ENCODE results near the gene ZNF275.
"Not testable (repeated sequence)": the region's sequence is repeated elsewhere in the genome, so short reads cannot be mapped to it uniquely, and the experiment has no call there.

The ZNF275 gene

GRCh38 chrX:153361781-153362397, 27.9 kb downstream of the ZNF275 start:
- no peak for FAIRE-seq

GRCh38 chrX:153365670-153366069, 31.7 kb downstream of the ZNF275 start:
- no peak for FAIRE-seq

- FAIRE-seq = no peak
These were observed 32.2 kb downstream of the ZNF275 start for GRCh38 chrX:153366119-153366518.

- no peak for FAIRE-seq
These were observed 33.1 kb downstream of the ZNF275 start for GRCh38 chrX:153366878-153367538.

GRCh38 chrX:153370293-153371055, 36.5 kb downstream of the ZNF275 start:
- FAIRE-seq = no peak

GRCh38 chrX:153371256-153371655, 37.3 kb downstream of the ZNF275 start:
- no peak for FAIRE-seq

- no peak for FAIRE-seq
These were observed 39.0 kb downstream of the ZNF275 start for GRCh38 chrX:153372949-153373348.

- FAIRE-seq = no peak
These were observed 40.5 kb downstream of the ZNF275 start for GRCh38 chrX:153374426-153374825.

- no peak for FAIRE-seq
These were observed 41.6 kb downstream of the ZNF275 start for GRCh38 chrX:153375571-153375970.

- FAIRE-seq = peak; percentile 3
These were observed 43.8 kb downstream of the ZNF275 start for GRCh38 chrX:153377727-153378126.

- FAIRE-seq = no peak
These were observed 44.7 kb downstream of the ZNF275 start for GRCh38 chrX:153378607-153379006.

GRCh38 chrX:153379508-153379907, 45.6 kb downstream of the ZNF275 start:
- no peak for FAIRE-seq

- no peak for FAIRE-seq
These were observed 46.1 kb downstream of the ZNF275 start for GRCh38 chrX:153379971-153380581.

GRCh38 chrX:153380691-153381090, 46.7 kb downstream of the ZNF275 start:
- no peak for FAIRE-seq

GRCh38 chrX:153381684-153382532, 48.0 kb downstream of the ZNF275 start:
- no peak for FAIRE-seq

- FAIRE-seq = no peak
These were observed 48.9 kb downstream of the ZNF275 start for GRCh38 chrX:153382563-153383482.

- no peak for FAIRE-seq
These were observed 50.4 kb downstream of the ZNF275 start for GRCh38 chrX:153384390-153384789.

GRCh38 chrX:153384973-153385372, 51.0 kb downstream of the ZNF275 start:
- not testable (repeated sequence) for FAIRE-seq

GRCh38 chrX:153386097-153386496, 52.1 kb downstream of the ZNF275 start:
- no peak for FAIRE-seq

GRCh38 chrX:153387345-153387744, 53.4 kb downstream of the ZNF275 start:
- no peak for FAIRE-seq

- FAIRE-seq = no peak
These were observed 54.2 kb downstream of the ZNF275 start for GRCh38 chrX:153387987-153388721.
